Fibroblast of the aortic adventitia (primary cell): ENCODE results near the gene NDFIP1. TPM values are rescaled to one million over a fixed set of nuclear protein-coding genes. Genes with fewer than 3 reads are reported as not detected.
"Not testable (repeated sequence)": the region's sequence is repeated elsewhere in the genome, so short reads cannot be mapped to it uniquely, and the experiment has no call there.

Experiments used
- DNase-seq: peaks from one replicate; pipeline ENCODE4 v3.0.0-alpha.2; 2010; ENCODE audit warnings: low read depth
- H3K4me3 ChIP-seq: 2 replicates; pipeline ENCODE4 v1.5.1; 2011; ENCODE audit warnings: low read depth, mild to moderate bottlenecking, control low read depth, low read length, moderate library complexity
- CTCF ChIP-seq: IDR thresholded peaks from 2 replicates; pipeline ENCODE4 v1.5.1; 2011; ENCODE audit warnings: mild to moderate bottlenecking, low read length, control low read depth, inconsistent platforms; ENCODE audit not compliant: insufficient read depth
- total RNA-seq: library from RNA; depleted of rRNA; stranded (reverse); fragments of >200 nt; gene quantifications from 2 replicates; pipeline ENCODE4 v1.2.3, GENCODE V29; 2012; ENCODE audit warnings: low replicate concordance

NDFIP1 gene
- total RNA-seq, 1 donor = 71.4 TPM

- DNase-seq = peak; percentile 21
- no peak for TF ChIP-seq CTCF
- H3K4me3 ChIP-seq = no peak overlapping the region
Observed at GRCh38 chr5:142184988-142185387, 76.4 kb downstream of the NDFIP1 start.

- DNase-seq = no peak
- TF ChIP-seq CTCF = no peak
- H3K4me3 ChIP-seq = no peak overlapping the region
Observed at GRCh38 chr5:142186514-142186856, 77.9 kb downstream of the NDFIP1 start.

DNA sequence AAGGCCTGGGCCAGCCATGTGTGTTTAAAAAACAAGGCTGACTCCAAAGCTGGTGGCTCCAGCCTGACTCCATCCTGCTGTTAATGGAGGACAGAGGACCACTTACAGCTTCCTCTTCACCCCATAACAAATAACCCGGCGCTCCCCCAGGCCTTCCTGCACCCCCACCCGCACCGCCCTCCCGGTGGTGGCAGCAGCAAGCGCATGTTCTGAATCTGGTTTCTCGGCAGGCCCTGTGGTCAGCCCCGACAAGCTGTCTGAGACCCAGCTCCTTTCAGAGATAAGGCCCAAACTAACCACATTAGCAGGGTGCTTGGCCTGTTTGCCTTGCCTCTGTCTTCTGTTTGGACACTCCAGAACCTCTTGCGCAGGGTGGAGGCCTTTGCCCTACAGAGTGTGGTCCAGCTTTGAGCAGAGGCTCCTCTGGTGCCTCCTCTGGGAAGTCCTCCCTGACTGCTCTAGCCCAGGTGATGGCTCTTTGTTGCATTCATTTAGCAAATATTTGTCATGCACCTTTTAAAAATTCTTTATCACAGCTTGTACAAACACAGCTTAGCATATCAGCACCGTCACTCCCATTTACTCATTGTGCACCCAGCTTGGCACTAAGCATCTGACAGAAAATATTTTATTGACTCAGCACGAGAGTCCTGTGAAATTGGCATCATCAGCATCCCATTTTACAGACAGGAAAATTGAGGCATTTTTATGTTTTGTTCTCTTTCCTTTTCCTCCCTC lies 78.4 kb downstream of the NDFIP1 start:
- no peak for TF ChIP-seq CTCF
- no peak overlapping the region for H3K4me3 ChIP-seq
- DNase-seq = no peak

DNA sequence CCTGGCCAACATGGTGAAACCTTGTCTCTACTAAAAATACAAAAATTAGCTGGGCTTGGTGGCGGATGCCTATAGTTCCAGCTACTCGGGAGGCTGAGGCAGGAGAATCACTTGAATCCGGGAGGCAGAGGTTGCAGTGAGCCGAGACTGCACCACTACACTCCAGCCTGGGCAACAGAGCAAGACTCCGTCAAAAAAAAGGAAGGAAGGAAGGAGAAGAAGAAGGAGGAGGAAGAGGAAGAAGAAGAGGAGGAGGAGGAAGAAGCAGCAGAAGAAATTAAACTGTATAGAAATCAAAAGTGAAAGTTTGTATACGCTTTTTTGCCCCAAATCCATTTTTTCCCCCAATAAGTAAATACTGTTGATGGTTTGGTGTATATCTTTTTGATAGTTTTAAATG lies 80.1 kb downstream of the NDFIP1 start:
- H3K4me3 ChIP-seq, DNase-seq: not testable (repeated sequence)

- H3K4me3 ChIP-seq = no peak overlapping the region
- DNase-seq = no peak
- no peak for TF ChIP-seq CTCF
Observed at GRCh38 chr5:142189813-142190212, 81.2 kb downstream of the NDFIP1 start.

GRCh38 chr5:142191776-142192175 lies 83.2 kb downstream of the NDFIP1 start:
- no peak overlapping the region for H3K4me3 ChIP-seq
- DNase-seq = no peak
- TF ChIP-seq CTCF = no peak

- no peak for DNase-seq
- no peak overlapping the region for H3K4me3 ChIP-seq
- no peak for TF ChIP-seq CTCF
Observed at GRCh38 chr5:142192286-142193113, 83.9 kb downstream of the NDFIP1 start.
